HCT116 (cell line): ENCODE measurements around the gene CYP2A13. TPM values are rescaled to one million over a fixed set of nuclear protein-coding genes. Genes with fewer than 3 reads are reported as not detected.

Experiments
- ATAC-seq: fragments of 200-7000 bp; cut with Tn5 transposase; 2 replicates; pipeline ENCODE4 v1.9.1; 2020; ENCODE audit warnings: mild to moderate bottlenecking, moderate library complexity
- BruUV-seq: library from RNA; stranded (reverse); fragments of 400-500 nt; replicated peaks from 2 replicates; lab custom pipeline; 2021; lab: Mats Ljungman, UMichigan
- CTCF ChIA-PET: fragments of 300-600 bp; sonication (Branson Sonifier 250); formaldehyde crosslinking; loops from one replicate; lab custom pipeline; 2021; ENCODE audit warnings: antibody characterized with exemption; lab: Charles Lee
- POLR2A ChIA-PET: fragments of 300-600, 350-600 bp; sonication (Branson Sonifier 250); formaldehyde crosslinking; loops from one replicate; lab custom pipeline; 2021; ENCODE audit warnings: antibody characterized with exemption; lab: Charles Lee
- RAD21 ChIA-PET, 2 experiments: fragments of 300-600 bp; sonication (Branson Sonifier 250); formaldehyde crosslinking; loops; one replicate each; lab custom pipeline; 2023; ENCODE audit warnings: low total read pairs in 2 of 2; ENCODE audit not compliant: uncharacterized antibody in 2 of 2, unreplicated experiment in 2 of 2, low non-redundant PET in 1 of 2; lab: Charles Lee
- DNase-seq: peaks from one replicate; pipeline ENCODE4 v3.0.0-alpha.2; 2010; ENCODE audit warnings: low read depth, low spot score
- H2AFZ ChIP-seq: fragments of 200-600 bp; shearing (Covaris generic), sonication (generic); 2 replicates; pipeline ENCODE4 v1.6.1; 2017; ENCODE audit warnings: low read depth, mixed run types, mixed read lengths, antibody characterized with exemption, low read length; ENCODE audit not compliant: poor library complexity, severe bottlenecking
- H3K27ac ChIP-seq: 2 replicates; pipeline ENCODE4 v1.5.1; 2012; ENCODE audit warnings: low read depth, low read length
- H3K27me3 ChIP-seq: fragments of 200-600 bp; sonication (generic); 2 replicates; pipeline ENCODE4 v1.6.1; 2016; ENCODE audit warnings: mixed run types, low read length, mixed read lengths; ENCODE audit not compliant: insufficient read depth
- H3K36me3 ChIP-seq, 2 experiments: fragments of 200-500 bp in 1 of 2; fragments of 200-600 bp in 1 of 2; sonication (Bioruptor generic) in 1 of 2; sonication (generic) in 1 of 2; 2 replicates each; pipeline versions ENCODE4 v1.5.1 to v1.6.1; 2014 to 2016; ENCODE audit warnings: low read length in 2 of 2, inconsistent platforms in 1 of 2, mixed read lengths in 1 of 2, mixed run types in 1 of 2; ENCODE audit not compliant: insufficient read depth in 2 of 2, control insufficient read depth in 1 of 2
- H3K4me1 ChIP-seq, 2 experiments: fragments of 200-600 bp in 1 of 2; sonication (generic) in 1 of 2; 2 replicates each; pipeline versions ENCODE4 v1.5.1 to v1.6.1; 2012 to 2017; ENCODE audit warnings: low read length in 2 of 2, inconsistent platforms in 1 of 2, mild to moderate bottlenecking in 1 of 2, mixed read lengths in 1 of 2, mixed run types in 1 of 2, moderate library complexity in 1 of 2; ENCODE audit not compliant: insufficient read depth in 2 of 2, control insufficient read depth in 1 of 2
- H3K4me2 ChIP-seq: fragments of 200-600 bp; sonication (generic); 2 replicates; pipeline ENCODE4 v1.6.1; 2017; ENCODE audit warnings: mixed run types, low read length, mixed read lengths
- H3K4me3 ChIP-seq, 2 experiments: fragments of 200-600 bp in 1 of 2; sonication (generic) in 1 of 2; replicated peaks in 1 of 2; 2 replicates each; pipeline ENCODE4 v1.5.1; 2011 to 2016; ENCODE audit warnings: low read length in 2 of 2, control low read depth in 1 of 2, low read depth in 1 of 2, mild to moderate bottlenecking in 1 of 2, mixed read lengths in 1 of 2, mixed run types in 1 of 2
- H3K79me2 ChIP-seq: fragments of 200-600 bp; sonication (generic); 2 replicates; pipeline ENCODE4 v1.6.1; 2017; ENCODE audit warnings: mild to moderate bottlenecking, mixed run types, low read length, moderate library complexity, mixed read lengths; ENCODE audit not compliant: insufficient read depth
- H3K9ac ChIP-seq: fragments of 200-600 bp; sonication (generic); 2 replicates; pipeline ENCODE4 v1.6.1; 2016; ENCODE audit warnings: low read length, mixed read lengths
- H3K9me2 ChIP-seq: fragments of 200-600 bp; sonication (generic), shearing (Covaris generic); 2 replicates; pipeline ENCODE4 v1.6.1; 2017; ENCODE audit warnings: mixed run types, mild to moderate bottlenecking, moderate library complexity; ENCODE audit not compliant: insufficient read depth
- H3K9me3 ChIP-seq, 2 experiments: fragments of 200-500 bp in 1 of 2; fragments of 200-600 bp in 1 of 2; sonication (Bioruptor generic) in 1 of 2; sonication (generic) in 1 of 2; 2 replicates each; pipeline ENCODE4 v1.6.1; 2014 to 2017; ENCODE audit warnings: low read length in 2 of 2, mixed read lengths in 2 of 2, inconsistent platforms in 1 of 2, low read depth in 1 of 2, mild to moderate bottlenecking in 1 of 2, mixed run types in 1 of 2, moderate library complexity in 1 of 2; ENCODE audit not compliant: control insufficient read depth in 1 of 2, insufficient read depth in 1 of 2
- H4K20me1 ChIP-seq: fragments of 200-600 bp; sonication (generic), shearing (Covaris generic); 2 replicates; pipeline ENCODE4 v1.6.1; 2017; ENCODE audit warnings: mixed run types, mild to moderate bottlenecking, moderate library complexity; ENCODE audit not compliant: insufficient read depth
- CBX3 ChIP-seq: IDR thresholded peaks from 2 replicates; pipeline ENCODE4 v1.6.1; 2012; ENCODE audit warnings: low read depth
- CEBPB ChIP-seq: IDR thresholded peaks from 2 replicates; pipeline ENCODE4 v1.6.1; 2012; ENCODE audit warnings: low read depth
- EGR1 ChIP-seq: IDR thresholded peaks from 2 replicates; pipeline ENCODE4 v1.6.1; 2012; ENCODE audit warnings: low read depth
- ELF1 ChIP-seq: IDR thresholded peaks from 2 replicates; pipeline ENCODE4 v1.6.1; 2012; ENCODE audit warnings: low read depth, borderline replicate concordance
- EZH2 ChIP-seq: fragments of 200-600 bp; sonication (generic); IDR thresholded peaks from 2 replicates; pipeline ENCODE4 v1.6.1; 2017; ENCODE audit warnings: antibody characterized with exemption, mixed run types
- EZH2phosphoT487 ChIP-seq: fragments of 200-600 bp; IDR thresholded peaks from 2 replicates; pipeline ENCODE4 v1.6.1; 2018; ENCODE audit warnings: antibody characterized with exemption, borderline replicate concordance
- FOSL1 ChIP-seq: IDR thresholded peaks from 2 replicates; pipeline ENCODE4 v1.6.1; 2012; ENCODE audit warnings: low read depth
- POLR2AphosphoS5 ChIP-seq: IDR thresholded peaks from 2 replicates; pipeline ENCODE4 v1.6.1; 2011; ENCODE audit warnings: mild to moderate bottlenecking, low read depth, low read length, moderate library complexity
- SP1 ChIP-seq: IDR thresholded peaks from 2 replicates; pipeline ENCODE4 v1.6.1; 2012; ENCODE audit warnings: low read depth
- SRF ChIP-seq: IDR thresholded peaks from 2 replicates; pipeline ENCODE4 v1.6.1; 2012; ENCODE audit warnings: low read depth
- YY1 ChIP-seq: IDR thresholded peaks from 2 replicates; pipeline ENCODE4 v1.6.1; 2011; ENCODE audit warnings: low read length, low read depth, moderate library complexity, mild to moderate bottlenecking; ENCODE audit not compliant: insufficient replicate concordance; ENCODE audit errors: extremely low read depth
- ZFX ChIP-seq: fragments of 450-650 bp; IDR thresholded peaks from 2 replicates; pipeline ENCODE4 v1.6.1; 2017
- ZNF274 ChIP-seq: fragments of 200-500 bp; sonication (Bioruptor generic); IDR thresholded peaks from 2 replicates; pipeline ENCODE4 v1.6.1; 2014; ENCODE audit warnings: mild to moderate bottlenecking, low read depth, low read length, inconsistent platforms
- intact Hi-C: fragments of 100-400 bp; cut with micrococcal nuclease; formaldehyde crosslinking; loops from 2 replicates; pipeline ENCODE4 v1.10.0; 2022
- total RNA-seq: library from RNA; stranded (reverse); gene quantifications from one replicate; pipeline ENCODE4 v1.2.1, GENCODE V29; 2021; ENCODE audit not compliant: unreplicated experiment
- TF ChIP-seq, protein P1 (sequence below): IDR thresholded peaks from 2 replicates; pipeline ENCODE4 v1.6.1; 2012
- TF ChIP-seq, protein P2 (sequence below), 3 experiments: fragments of 200-600 bp in 1 of 3; sonication (generic) in 1 of 3; IDR thresholded peaks in 2 of 3; conservative IDR thresholded peaks in 1 of 3; 2 replicates each; pipeline ENCODE4 v1.5.1; 2012 to 2017; ENCODE audit warnings: low read depth in 2 of 3, low read length in 2 of 3, antibody characterized with exemption in 1 of 3, borderline replicate concordance in 1 of 3, control low read depth in 1 of 3, mild to moderate bottlenecking in 1 of 3, mixed read lengths in 1 of 3, mixed run types in 1 of 3, moderate library complexity in 1 of 3; ENCODE audit not compliant: insufficient read depth in 1 of 3
- TF ChIP-seq, protein P3 (sequence below): IDR thresholded peaks from 2 replicates; pipeline ENCODE4 v1.6.1; 2012; ENCODE audit warnings: low read depth
- TF ChIP-seq, protein P4 (sequence below): IDR thresholded peaks from 2 replicates; pipeline ENCODE4 v1.6.1; 2011; ENCODE audit warnings: mild to moderate bottlenecking, low read length, moderate library complexity; ENCODE audit not compliant: insufficient replicate concordance; ENCODE audit errors: extremely low read depth

CYP2A13 gene
- total RNA-seq, 1 experiment from 2014 or later = not detected

DNA sequence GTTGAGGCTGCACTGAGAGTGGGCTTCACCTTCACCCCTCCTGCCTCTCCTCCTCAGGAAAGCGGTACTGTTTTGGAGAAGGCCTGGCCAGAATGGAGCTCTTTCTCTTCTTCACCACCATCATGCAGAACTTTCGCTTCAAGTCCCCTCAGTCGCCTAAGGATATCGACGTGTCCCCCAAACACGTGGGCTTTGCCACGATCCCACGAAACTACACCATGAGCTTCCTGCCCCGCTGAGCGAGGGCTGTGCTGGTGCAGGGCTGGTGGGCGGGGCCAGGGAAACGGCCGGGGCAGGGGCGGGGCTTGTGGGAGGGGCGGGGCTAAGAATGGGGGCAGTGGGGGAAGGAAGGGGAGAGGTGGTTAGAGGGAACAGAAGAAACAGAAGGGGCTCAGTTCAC lies 7.5 kb downstream of the CYP2A13 start:
- TF ChIP-seq CBX3 (no peak), ZFX (no peak), EZH2 (no peak), POLR2AphosphoS5 (no peak), ZNF274 (no peak), ELF1 (no peak), FOSL1 (no peak), SP1 (no peak), YY1 (no peak), SRF (no peak), EZH2phosphoT487 (no peak), EGR1 (no peak), CEBPB (no peak)
- TF ChIP-seq, protein P1, sequence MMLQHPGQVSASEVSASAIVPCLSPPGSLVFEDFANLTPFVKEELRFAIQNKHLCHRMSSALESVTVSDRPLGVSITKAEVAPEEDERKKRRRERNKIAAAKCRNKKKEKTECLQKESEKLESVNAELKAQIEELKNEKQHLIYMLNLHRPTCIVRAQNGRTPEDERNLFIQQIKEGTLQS = no peak
- TF ChIP-seq, protein P2, sequence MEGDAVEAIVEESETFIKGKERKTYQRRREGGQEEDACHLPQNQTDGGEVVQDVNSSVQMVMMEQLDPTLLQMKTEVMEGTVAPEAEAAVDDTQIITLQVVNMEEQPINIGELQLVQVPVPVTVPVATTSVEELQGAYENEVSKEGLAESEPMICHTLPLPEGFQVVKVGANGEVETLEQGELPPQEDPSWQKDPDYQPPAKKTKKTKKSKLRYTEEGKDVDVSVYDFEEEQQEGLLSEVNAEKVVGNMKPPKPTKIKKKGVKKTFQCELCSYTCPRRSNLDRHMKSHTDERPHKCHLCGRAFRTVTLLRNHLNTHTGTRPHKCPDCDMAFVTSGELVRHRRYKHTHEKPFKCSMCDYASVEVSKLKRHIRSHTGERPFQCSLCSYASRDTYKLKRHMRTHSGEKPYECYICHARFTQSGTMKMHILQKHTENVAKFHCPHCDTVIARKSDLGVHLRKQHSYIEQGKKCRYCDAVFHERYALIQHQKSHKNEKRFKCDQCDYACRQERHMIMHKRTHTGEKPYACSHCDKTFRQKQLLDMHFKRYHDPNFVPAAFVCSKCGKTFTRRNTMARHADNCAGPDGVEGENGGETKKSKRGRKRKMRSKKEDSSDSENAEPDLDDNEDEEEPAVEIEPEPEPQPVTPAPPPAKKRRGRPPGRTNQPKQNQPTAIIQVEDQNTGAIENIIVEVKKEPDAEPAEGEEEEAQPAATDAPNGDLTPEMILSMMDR (IDR thresholded peaks at IDR 0.05 in 2 of 3, conservative IDR thresholded peaks at IDR 0.05 in 1 of 3; ENCODE audit: borderline replicate concordance in 1 of 3, insufficient read depth in 1 of 3, low read depth in 2 of 3, low read length in 2 of 3) = no peak
- TF ChIP-seq, protein P3, sequence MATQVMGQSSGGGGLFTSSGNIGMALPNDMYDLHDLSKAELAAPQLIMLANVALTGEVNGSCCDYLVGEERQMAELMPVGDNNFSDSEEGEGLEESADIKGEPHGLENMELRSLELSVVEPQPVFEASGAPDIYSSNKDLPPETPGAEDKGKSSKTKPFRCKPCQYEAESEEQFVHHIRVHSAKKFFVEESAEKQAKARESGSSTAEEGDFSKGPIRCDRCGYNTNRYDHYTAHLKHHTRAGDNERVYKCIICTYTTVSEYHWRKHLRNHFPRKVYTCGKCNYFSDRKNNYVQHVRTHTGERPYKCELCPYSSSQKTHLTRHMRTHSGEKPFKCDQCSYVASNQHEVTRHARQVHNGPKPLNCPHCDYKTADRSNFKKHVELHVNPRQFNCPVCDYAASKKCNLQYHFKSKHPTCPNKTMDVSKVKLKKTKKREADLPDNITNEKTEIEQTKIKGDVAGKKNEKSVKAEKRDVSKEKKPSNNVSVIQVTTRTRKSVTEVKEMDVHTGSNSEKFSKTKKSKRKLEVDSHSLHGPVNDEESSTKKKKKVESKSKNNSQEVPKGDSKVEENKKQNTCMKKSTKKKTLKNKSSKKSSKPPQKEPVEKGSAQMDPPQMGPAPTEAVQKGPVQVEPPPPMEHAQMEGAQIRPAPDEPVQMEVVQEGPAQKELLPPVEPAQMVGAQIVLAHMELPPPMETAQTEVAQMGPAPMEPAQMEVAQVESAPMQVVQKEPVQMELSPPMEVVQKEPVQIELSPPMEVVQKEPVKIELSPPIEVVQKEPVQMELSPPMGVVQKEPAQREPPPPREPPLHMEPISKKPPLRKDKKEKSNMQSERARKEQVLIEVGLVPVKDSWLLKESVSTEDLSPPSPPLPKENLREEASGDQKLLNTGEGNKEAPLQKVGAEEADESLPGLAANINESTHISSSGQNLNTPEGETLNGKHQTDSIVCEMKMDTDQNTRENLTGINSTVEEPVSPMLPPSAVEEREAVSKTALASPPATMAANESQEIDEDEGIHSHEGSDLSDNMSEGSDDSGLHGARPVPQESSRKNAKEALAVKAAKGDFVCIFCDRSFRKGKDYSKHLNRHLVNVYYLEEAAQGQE = no peak
- TF ChIP-seq, protein P4, sequence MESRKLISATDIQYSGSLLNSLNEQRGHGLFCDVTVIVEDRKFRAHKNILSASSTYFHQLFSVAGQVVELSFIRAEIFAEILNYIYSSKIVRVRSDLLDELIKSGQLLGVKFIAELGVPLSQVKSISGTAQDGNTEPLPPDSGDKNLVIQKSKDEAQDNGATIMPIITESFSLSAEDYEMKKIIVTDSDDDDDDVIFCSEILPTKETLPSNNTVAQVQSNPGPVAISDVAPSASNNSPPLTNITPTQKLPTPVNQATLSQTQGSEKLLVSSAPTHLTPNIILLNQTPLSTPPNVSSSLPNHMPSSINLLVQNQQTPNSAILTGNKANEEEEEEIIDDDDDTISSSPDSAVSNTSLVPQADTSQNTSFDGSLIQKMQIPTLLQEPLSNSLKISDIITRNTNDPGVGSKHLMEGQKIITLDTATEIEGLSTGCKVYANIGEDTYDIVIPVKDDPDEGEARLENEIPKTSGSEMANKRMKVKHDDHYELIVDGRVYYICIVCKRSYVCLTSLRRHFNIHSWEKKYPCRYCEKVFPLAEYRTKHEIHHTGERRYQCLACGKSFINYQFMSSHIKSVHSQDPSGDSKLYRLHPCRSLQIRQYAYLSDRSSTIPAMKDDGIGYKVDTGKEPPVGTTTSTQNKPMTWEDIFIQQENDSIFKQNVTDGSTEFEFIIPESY = no peak
- no peaks in the 10 kb centered on the region for H3K4me1 ChIP-seq
- no peak overlapping the region for H3K4me2 ChIP-seq
- intact Hi-C loops = no loop called here
- no peak overlapping the region for H3K4me3 ChIP-seq
- DNase-seq (no peak), ATAC-seq (no peak; the same call in 1 of the 2 replicates)
- H3K9ac ChIP-seq = no peak overlapping the region
- H3K27me3 ChIP-seq = peaks cover 7% of the 10 kb centered on the region; the same call in 1 of the 2 replicates
- CTCF ChIA-PET = interaction anchor here (0.7 kb wide), 1 partner anchor 37 kb away, joined by 4 read pairs; no protein-coding TSS in a partner anchor
- no peaks in the 10 kb centered on the region for H3K36me3 ChIP-seq
- BruUV-seq = no TSS peak
- H2AFZ ChIP-seq = no peak overlapping the region
- RAD21 ChIA-PET = no interaction called here
- H3K27ac ChIP-seq = no peak overlapping the region
- POLR2A ChIA-PET = no interaction called here
- no peaks in the 10 kb centered on the region for H3K9me3 ChIP-seq
- no peaks in the 10 kb centered on the region for H3K9me2 ChIP-seq
- H3K79me2 ChIP-seq = no peaks in the 10 kb centered on the region
- no peaks in the 10 kb centered on the region for H4K20me1 ChIP-seq
